DOHH2 (cell line): ENCODE results near the gene TCF12.

Experiments
- H3F3A ChIP-seq: fragments of 200-600 bp; sonication (generic), shearing (Covaris generic); 2 replicates; pipeline ENCODE4 v1.6.0; 2016; ENCODE audit warnings: antibody characterized with exemption, mild to moderate bottlenecking; ENCODE audit not compliant: control insufficient read depth, insufficient read depth
- H3K27ac ChIP-seq: fragments of 200-600 bp; sonication (generic); 2 replicates; pipeline ENCODE4 v1.5.1; 2014; ENCODE audit warnings: low read depth, mild to moderate bottlenecking, low read length, moderate library complexity
- H3K27me3 ChIP-seq: fragments of 200-600 bp; sonication (generic); 2 replicates; pipeline ENCODE4 v1.6.1; 2014; ENCODE audit warnings: mild to moderate bottlenecking, low read length, mixed read lengths; ENCODE audit not compliant: control insufficient read depth
- H3K36me3 ChIP-seq: fragments of 200-600 bp; sonication (generic); 2 replicates; pipeline ENCODE4 v1.6.1; 2014; ENCODE audit warnings: mild to moderate bottlenecking, low read length, moderate library complexity, mixed read lengths; ENCODE audit not compliant: control insufficient read depth
- H3K4me1 ChIP-seq: fragments of 200-600 bp; sonication (generic); 2 replicates; pipeline ENCODE4 v1.6.1; 2014; ENCODE audit warnings: mild to moderate bottlenecking, low read length, mixed read lengths; ENCODE audit not compliant: control insufficient read depth
- H3K4me2 ChIP-seq: fragments of 200-600 bp; sonication (generic); 2 replicates; pipeline ENCODE4 v1.6.0; 2014; ENCODE audit warnings: mild to moderate bottlenecking, low read length, moderate library complexity
- H3K4me3 ChIP-seq: fragments of 200-600 bp; sonication (generic); 2 replicates; pipeline ENCODE4 v1.5.1; 2014; ENCODE audit warnings: mild to moderate bottlenecking, low read length, mixed read lengths
- H3K79me2 ChIP-seq: fragments of 200-600 bp; sonication (generic); 2 replicates; pipeline ENCODE4 v1.6.1; 2014; ENCODE audit warnings: mild to moderate bottlenecking, low read length, mixed read lengths; ENCODE audit not compliant: control insufficient read depth
- H3K9me2 ChIP-seq: fragments of 200-600 bp; sonication (generic); replicated peaks from 2 replicates; pipeline ENCODE4 v1.6.1; 2014; ENCODE audit warnings: mild to moderate bottlenecking, low read length, mixed read lengths; ENCODE audit not compliant: control insufficient read depth
- H3K9me3 ChIP-seq: fragments of 200-600 bp; sonication (generic); 2 replicates; pipeline ENCODE4 v1.6.1; 2014; ENCODE audit warnings: antibody characterized with exemption, low read length, mixed read lengths; ENCODE audit not compliant: control insufficient read depth, insufficient read depth
- H4K20me1 ChIP-seq: fragments of 200-600 bp; sonication (generic); 2 replicates; pipeline ENCODE4 v1.6.0; 2014; ENCODE audit warnings: low read depth, mild to moderate bottlenecking, antibody characterized with exemption, low read length, moderate library complexity; ENCODE audit not compliant: control insufficient read depth, insufficient read depth
- EZH2phosphoT487 ChIP-seq: fragments of 200-600 bp; sonication (generic); IDR thresholded peaks from 2 replicates; pipeline ENCODE4 v1.6.1; 2017; ENCODE audit warnings: borderline replicate concordance, mild to moderate bottlenecking, antibody characterized with exemption, low read length, moderate library complexity, mixed read lengths
- TF ChIP-seq, protein P1 (sequence below): fragments of 200-600 bp; sonication (generic); IDR thresholded peaks from one replicate; pipeline ENCODE4 v1.5.1; 2014; ENCODE audit warnings: antibody characterized with exemption, mild to moderate bottlenecking, low read depth, low read length; ENCODE audit not compliant: poor library complexity, severe bottlenecking

The TCF12 gene

DNA sequence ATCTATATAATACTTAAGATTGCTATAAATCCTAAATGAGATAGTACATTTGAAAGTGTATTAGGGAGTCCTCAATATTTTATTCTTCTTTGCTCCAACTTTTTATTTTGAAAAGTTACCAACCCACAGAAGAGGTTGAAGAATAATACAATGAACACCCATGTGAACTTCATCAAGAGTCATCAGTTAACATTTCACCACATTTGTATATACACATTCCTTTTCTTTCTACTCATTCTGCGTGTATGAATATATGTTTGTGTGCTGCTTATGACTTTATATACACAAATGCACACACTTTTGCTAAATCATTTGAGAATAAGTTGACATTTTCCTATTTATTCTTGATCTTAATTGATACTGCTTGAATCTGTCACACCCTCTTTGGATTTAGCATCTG, 264.6 kb downstream of the TCF12 start:
- no peaks in the 10 kb centered on the region for H3K9me3 ChIP-seq
- no peak overlapping the region for H3K4me3 ChIP-seq
- TF ChIP-seq EZH2phosphoT487, result no peak
- TF ChIP-seq, protein P1, sequence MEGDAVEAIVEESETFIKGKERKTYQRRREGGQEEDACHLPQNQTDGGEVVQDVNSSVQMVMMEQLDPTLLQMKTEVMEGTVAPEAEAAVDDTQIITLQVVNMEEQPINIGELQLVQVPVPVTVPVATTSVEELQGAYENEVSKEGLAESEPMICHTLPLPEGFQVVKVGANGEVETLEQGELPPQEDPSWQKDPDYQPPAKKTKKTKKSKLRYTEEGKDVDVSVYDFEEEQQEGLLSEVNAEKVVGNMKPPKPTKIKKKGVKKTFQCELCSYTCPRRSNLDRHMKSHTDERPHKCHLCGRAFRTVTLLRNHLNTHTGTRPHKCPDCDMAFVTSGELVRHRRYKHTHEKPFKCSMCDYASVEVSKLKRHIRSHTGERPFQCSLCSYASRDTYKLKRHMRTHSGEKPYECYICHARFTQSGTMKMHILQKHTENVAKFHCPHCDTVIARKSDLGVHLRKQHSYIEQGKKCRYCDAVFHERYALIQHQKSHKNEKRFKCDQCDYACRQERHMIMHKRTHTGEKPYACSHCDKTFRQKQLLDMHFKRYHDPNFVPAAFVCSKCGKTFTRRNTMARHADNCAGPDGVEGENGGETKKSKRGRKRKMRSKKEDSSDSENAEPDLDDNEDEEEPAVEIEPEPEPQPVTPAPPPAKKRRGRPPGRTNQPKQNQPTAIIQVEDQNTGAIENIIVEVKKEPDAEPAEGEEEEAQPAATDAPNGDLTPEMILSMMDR, result no peak
- H3K27ac ChIP-seq, result no peak overlapping the region
- H3F3A ChIP-seq, result no peaks in the 10 kb centered on the region
- no peaks in the 10 kb centered on the region for H3K27me3 ChIP-seq
- H3K9me2 ChIP-seq, result no peaks in the 10 kb centered on the region
- no peaks in the 10 kb centered on the region for H3K79me2 ChIP-seq
- no peaks in the 10 kb centered on the region for H3K4me1 ChIP-seq
- H3K4me2 ChIP-seq, result no peak overlapping the region
- peaks cover 28% of the 10 kb centered on the region for H3K36me3 ChIP-seq
- H4K20me1 ChIP-seq, result no peaks in the 10 kb centered on the region

DNA sequence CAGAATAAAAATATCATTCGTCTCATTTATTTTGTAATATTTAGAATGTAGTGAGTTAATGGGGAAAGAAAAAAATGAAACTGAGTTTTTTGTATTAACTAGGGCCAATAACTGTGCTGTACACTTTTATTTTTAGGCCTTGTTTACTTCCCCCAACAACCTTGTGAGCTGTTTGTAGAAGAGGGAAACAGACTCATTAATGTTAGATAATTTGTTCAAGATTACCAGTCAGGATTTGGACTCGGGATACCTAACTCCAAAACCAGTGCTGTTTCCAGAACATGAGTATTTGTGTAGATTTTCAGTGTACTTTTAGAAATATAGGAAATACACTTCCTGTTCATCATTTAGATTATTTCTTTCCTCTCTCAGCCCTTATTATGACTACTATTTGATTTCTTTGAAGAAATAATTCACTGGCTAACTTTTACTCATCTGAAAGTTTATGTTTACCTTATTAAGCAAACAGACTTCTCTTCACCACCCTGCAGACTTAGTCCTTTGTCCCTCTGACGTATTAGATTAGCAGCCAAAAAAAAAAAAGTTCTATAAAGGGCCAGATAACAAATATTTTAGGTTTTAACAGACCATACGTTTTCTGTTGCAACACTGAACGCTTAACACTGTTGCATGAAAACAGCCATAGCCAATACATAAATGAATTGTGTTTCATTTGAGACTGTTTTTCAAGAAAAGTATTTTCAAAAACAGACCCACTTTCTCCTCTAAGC, 265.3 kb downstream of the TCF12 start:
- Histone ChIP-seq H3K9me2 (no peaks in the 10 kb centered on the region), H3K4me1 (no peaks in the 10 kb centered on the region), H3K27me3 (no peaks in the 10 kb centered on the region), H4K20me1 (no peaks in the 10 kb centered on the region), H3K9me3 (no peaks in the 10 kb centered on the region), H3K4me3 (no peak overlapping the region), H3K79me2 (no peaks in the 10 kb centered on the region), H3K27ac (no peak overlapping the region), H3K36me3 (peaks cover 28% of the 10 kb centered on the region), H3K4me2 (no peak overlapping the region), H3F3A (no peaks in the 10 kb centered on the region)
- TF ChIP-seq EZH2phosphoT487, result no peak
- TF ChIP-seq, protein P1, result no peak

DNA sequence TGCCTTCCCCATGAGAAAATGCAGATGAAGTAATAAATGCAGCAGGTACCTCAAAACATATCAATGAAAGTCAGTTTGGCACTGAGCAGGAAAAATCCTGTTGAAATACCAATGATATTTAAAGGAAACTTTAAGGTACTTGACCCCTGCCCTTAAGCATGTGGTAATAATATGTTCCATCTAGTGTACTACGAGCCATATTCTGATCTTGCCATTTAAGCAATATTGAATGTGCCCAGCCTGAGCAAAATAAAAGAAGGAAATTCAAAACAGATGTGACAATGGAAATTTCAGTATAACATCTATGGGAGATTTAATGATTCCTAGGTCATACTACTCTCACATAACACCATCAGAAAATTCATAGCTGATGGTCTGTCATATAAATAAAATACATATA, 266.1 kb downstream of the TCF12 start:
- no peaks in the 10 kb centered on the region for H4K20me1 ChIP-seq
- no peak overlapping the region for H3K4me3 ChIP-seq
- no peaks in the 10 kb centered on the region for H3K9me3 ChIP-seq
- H3F3A ChIP-seq, result no peaks in the 10 kb centered on the region
- no peak overlapping the region for H3K4me2 ChIP-seq
- H3K79me2 ChIP-seq, result no peaks in the 10 kb centered on the region
- TF ChIP-seq EZH2phosphoT487, result no peak
- TF ChIP-seq, protein P1, result no peak
- no peaks in the 10 kb centered on the region for H3K27me3 ChIP-seq
- peaks cover 28% of the 10 kb centered on the region for H3K36me3 ChIP-seq
- H3K4me1 ChIP-seq, result no peaks in the 10 kb centered on the region
- no peaks in the 10 kb centered on the region for H3K9me2 ChIP-seq
- H3K27ac ChIP-seq, result no peak overlapping the region
